Panc1 (cell line): ENCODE data around the gene CAMK4. TPM values are rescaled to one million over a fixed set of nuclear protein-coding genes. Genes with fewer than 3 reads are reported as not detected.

Experiments used
- ATAC-seq: fragments of 200-7000 bp; cut with Tn5 transposase; 2 replicates; pipeline ENCODE4 v1.9.1; 2020; ENCODE audit warnings: mild to moderate bottlenecking, moderate library complexity
- BruUV-seq: library from RNA; stranded (reverse); fragments of 400-500 nt; replicated peaks from 2 replicates; lab custom pipeline; 2021; lab: Mats Ljungman, UMichigan
- CTCF ChIA-PET: fragments of 300-600 bp; sonication (Branson Sonifier 250); formaldehyde crosslinking; loops from one replicate; lab custom pipeline; 2022; ENCODE audit warnings: antibody characterized with exemption; lab: Charles Lee
- POLR2A ChIA-PET: fragments of 300-600 bp; sonication (Branson Sonifier 250); formaldehyde crosslinking; loops from one replicate; lab custom pipeline; 2022; ENCODE audit warnings: antibody characterized with exemption; lab: Charles Lee
- DNase-seq: peaks from one replicate; pipeline ENCODE4 v3.0.0-alpha.2; 2010; ENCODE audit warnings: low read depth, low spot score
- H3K27ac ChIP-seq: 2 replicates; pipeline ENCODE4 v1.5.1; 2011; ENCODE audit warnings: mild to moderate bottlenecking, low read length, inconsistent platforms
- H3K27me3 ChIP-seq: fragments of 200-500 bp; sonication (Bioruptor generic); 2 replicates; pipeline ENCODE4 v1.6.0; 2014; ENCODE audit warnings: low read length, inconsistent platforms; ENCODE audit not compliant: control insufficient read depth, insufficient read depth
- H3K36me3 ChIP-seq: fragments of 200-500 bp; sonication (Bioruptor generic); 2 replicates; pipeline ENCODE4 v1.5.1; 2014; ENCODE audit warnings: inconsistent platforms, mild to moderate bottlenecking, low read length, moderate library complexity; ENCODE audit not compliant: control insufficient read depth, insufficient read depth
- H3K4me1 ChIP-seq: 2 replicates; pipeline ENCODE4 v1.5.1; 2011; ENCODE audit warnings: inconsistent platforms, mild to moderate bottlenecking, low read length, moderate library complexity; ENCODE audit not compliant: control insufficient read depth, insufficient read depth
- H3K4me3 ChIP-seq, 2 experiments: 2 replicates each; pipeline ENCODE4 v1.5.1; 2011 to 2012; ENCODE audit warnings: low read depth in 2 of 2, low read length in 2 of 2, mild to moderate bottlenecking in 2 of 2, inconsistent platforms in 1 of 2, moderate library complexity in 1 of 2
- H3K9me3 ChIP-seq: fragments of 200-500 bp; sonication (Bioruptor generic); 2 replicates; pipeline ENCODE4 v1.5.1; 2014; ENCODE audit warnings: low read depth, mild to moderate bottlenecking, inconsistent platforms, low read length, moderate library complexity; ENCODE audit not compliant: control insufficient read depth, insufficient read depth
- POLR2AphosphoS5 ChIP-seq: IDR thresholded peaks from 2 replicates; pipeline ENCODE4 v1.6.1; 2012; ENCODE audit warnings: mild to moderate bottlenecking, low read depth, low read length, moderate library complexity
- SIN3A ChIP-seq: IDR thresholded peaks from 2 replicates; pipeline ENCODE4 v1.6.1; 2012; ENCODE audit warnings: low read depth, mild to moderate bottlenecking, low read length, moderate library complexity, borderline replicate concordance; ENCODE audit not compliant: insufficient read depth
- TCF7L2 ChIP-seq: IDR thresholded peaks from 2 replicates; pipeline ENCODE4 v1.6.1; 2011; ENCODE audit warnings: mild to moderate bottlenecking, low read depth, low read length, inconsistent platforms
- in situ Hi-C: cut with HindIII; loops from 2 replicates; pipeline ENCODE4 v1.10.0; 2016; ENCODE audit warnings: low sequenced_read_pairs, low pct_unique_long_range_greater_than_20kb
- intact Hi-C: fragments of 100-400 bp; cut with micrococcal nuclease; formaldehyde crosslinking; loops from one replicate; pipeline ENCODE4 v1.10.0; 2022; ENCODE audit not compliant: unreplicated experiment
- total RNA-seq: library from RNA; stranded (reverse); gene quantifications from one replicate; pipeline ENCODE4 v1.2.1, GENCODE V29; 2021; ENCODE audit not compliant: unreplicated experiment
- TF ChIP-seq, protein P1 (sequence below): fragments of 450-650 bp; IDR thresholded peaks from 2 replicates; pipeline ENCODE4 v1.5.1; 2017; ENCODE audit warnings: mild to moderate bottlenecking
- TF ChIP-seq, protein P2 (sequence below), 2 experiments: IDR thresholded peaks; 2 replicates each; pipeline ENCODE4 v1.6.1; 2011 to 2012; ENCODE audit warnings: low read depth in 2 of 2, control low read depth in 1 of 2, low read length in 1 of 2, mild to moderate bottlenecking in 1 of 2, moderate library complexity in 1 of 2; ENCODE audit not compliant: insufficient read depth in 1 of 2

CAMK4 gene
- total RNA-seq, 1 experiment from 2014 or later, result 0.39 TPM

DNA sequence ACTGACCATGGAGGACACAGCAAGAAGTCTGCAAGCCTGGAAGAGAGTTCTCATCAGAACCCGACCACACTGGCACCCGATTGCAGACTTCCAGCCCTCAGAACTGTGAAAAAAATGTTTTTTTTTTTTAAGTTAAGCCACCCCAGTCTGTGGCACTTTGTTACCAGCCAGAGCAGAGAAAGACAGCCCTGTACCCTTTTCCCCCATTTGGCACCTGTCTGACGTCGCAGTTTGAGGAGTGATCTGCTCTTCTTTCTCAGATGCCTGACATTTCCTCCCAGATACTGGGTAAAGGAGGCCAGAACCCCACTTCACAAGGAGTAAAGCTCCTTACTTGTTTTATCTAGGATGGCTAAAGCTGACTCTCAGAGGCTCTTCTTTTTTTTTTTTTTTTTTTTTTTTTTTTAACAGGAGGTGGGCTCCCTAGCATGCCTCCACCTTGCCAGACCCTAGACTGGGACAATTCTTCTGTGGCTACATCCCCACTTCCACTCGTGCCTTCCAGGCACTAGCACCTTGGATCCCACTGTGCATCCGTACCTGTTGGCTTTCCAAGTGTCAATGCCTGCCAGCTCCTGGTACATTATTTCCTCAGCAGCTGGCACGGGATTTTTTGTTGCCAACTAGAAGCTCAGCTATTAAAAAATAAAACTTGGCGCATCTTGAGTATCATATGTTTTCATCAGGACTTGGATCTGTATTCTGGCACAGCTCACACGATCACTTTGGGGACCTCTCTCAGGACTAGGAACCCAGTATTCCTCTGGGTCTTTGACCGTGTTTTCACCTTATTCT, 14.4 kb downstream of the CAMK4 start:
- TF ChIP-seq, protein P1, sequence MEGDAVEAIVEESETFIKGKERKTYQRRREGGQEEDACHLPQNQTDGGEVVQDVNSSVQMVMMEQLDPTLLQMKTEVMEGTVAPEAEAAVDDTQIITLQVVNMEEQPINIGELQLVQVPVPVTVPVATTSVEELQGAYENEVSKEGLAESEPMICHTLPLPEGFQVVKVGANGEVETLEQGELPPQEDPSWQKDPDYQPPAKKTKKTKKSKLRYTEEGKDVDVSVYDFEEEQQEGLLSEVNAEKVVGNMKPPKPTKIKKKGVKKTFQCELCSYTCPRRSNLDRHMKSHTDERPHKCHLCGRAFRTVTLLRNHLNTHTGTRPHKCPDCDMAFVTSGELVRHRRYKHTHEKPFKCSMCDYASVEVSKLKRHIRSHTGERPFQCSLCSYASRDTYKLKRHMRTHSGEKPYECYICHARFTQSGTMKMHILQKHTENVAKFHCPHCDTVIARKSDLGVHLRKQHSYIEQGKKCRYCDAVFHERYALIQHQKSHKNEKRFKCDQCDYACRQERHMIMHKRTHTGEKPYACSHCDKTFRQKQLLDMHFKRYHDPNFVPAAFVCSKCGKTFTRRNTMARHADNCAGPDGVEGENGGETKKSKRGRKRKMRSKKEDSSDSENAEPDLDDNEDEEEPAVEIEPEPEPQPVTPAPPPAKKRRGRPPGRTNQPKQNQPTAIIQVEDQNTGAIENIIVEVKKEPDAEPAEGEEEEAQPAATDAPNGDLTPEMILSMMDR, result no peak
- TF ChIP-seq POLR2AphosphoS5, result no peak
- TF ChIP-seq TCF7L2, result no peak
- no peak for TF ChIP-seq SIN3A
- TF ChIP-seq, protein P2, sequence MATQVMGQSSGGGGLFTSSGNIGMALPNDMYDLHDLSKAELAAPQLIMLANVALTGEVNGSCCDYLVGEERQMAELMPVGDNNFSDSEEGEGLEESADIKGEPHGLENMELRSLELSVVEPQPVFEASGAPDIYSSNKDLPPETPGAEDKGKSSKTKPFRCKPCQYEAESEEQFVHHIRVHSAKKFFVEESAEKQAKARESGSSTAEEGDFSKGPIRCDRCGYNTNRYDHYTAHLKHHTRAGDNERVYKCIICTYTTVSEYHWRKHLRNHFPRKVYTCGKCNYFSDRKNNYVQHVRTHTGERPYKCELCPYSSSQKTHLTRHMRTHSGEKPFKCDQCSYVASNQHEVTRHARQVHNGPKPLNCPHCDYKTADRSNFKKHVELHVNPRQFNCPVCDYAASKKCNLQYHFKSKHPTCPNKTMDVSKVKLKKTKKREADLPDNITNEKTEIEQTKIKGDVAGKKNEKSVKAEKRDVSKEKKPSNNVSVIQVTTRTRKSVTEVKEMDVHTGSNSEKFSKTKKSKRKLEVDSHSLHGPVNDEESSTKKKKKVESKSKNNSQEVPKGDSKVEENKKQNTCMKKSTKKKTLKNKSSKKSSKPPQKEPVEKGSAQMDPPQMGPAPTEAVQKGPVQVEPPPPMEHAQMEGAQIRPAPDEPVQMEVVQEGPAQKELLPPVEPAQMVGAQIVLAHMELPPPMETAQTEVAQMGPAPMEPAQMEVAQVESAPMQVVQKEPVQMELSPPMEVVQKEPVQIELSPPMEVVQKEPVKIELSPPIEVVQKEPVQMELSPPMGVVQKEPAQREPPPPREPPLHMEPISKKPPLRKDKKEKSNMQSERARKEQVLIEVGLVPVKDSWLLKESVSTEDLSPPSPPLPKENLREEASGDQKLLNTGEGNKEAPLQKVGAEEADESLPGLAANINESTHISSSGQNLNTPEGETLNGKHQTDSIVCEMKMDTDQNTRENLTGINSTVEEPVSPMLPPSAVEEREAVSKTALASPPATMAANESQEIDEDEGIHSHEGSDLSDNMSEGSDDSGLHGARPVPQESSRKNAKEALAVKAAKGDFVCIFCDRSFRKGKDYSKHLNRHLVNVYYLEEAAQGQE (IDR thresholded peaks at IDR 0.05; ENCODE audit: insufficient read depth in 1 of 2, low read depth in 2 of 2, low read length in 1 of 2), result no peak
- ATAC-seq (no peak), DNase-seq (no peak)
- H3K27ac ChIP-seq, result no peak overlapping the region
- in situ Hi-C loops, result no loop called here
- no peaks in the 10 kb centered on the region for H3K9me3 ChIP-seq
- intact Hi-C loops, result no loop called here
- CTCF ChIA-PET, result no interaction called here
- no peaks in the 10 kb centered on the region for H3K36me3 ChIP-seq
- POLR2A ChIA-PET, result no interaction called here
- BruUV-seq, result no TSS peak
- no peak overlapping the region for H3K4me3 ChIP-seq
- no peaks in the 10 kb centered on the region for H3K4me1 ChIP-seq
- peaks cover 2% of the 10 kb centered on the region; the same call in 1 of the 2 replicates for H3K27me3 ChIP-seq

DNA sequence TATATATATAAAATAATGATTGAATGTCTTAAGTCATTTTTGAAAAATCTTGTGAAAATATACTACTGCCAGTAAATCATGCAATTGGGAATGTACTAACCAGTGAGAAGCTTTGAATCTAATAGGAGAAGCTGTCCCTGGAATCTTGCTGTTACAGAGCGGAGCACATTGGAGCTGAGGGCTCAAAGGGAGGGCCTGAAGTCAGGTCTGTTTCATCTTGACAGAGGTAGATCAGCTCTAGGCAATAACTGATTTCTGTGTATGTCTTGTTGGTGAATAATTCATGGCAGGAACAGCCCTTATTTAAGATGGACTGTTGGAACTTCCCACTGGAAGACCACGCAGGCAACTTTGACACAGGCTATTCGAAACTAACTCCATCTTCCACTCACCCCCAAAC, 17.5 kb downstream of the CAMK4 start:
- BruUV-seq, result no TSS peak
- in situ Hi-C loops (no loop called here), intact Hi-C loops (no loop called here)
- TF ChIP-seq SIN3A (no peak), TCF7L2 (no peak), POLR2AphosphoS5 (no peak)
- TF ChIP-seq, protein P1, result no peak
- TF ChIP-seq, protein P2 (IDR thresholded peaks at IDR 0.05; ENCODE audit: insufficient read depth in 1 of 2, low read depth in 2 of 2, low read length in 1 of 2), result no peak
- Histone ChIP-seq H3K36me3 (no peaks in the 10 kb centered on the region), H3K27ac (no peak overlapping the region), H3K9me3 (no peaks in the 10 kb centered on the region), H3K4me3 (no peak overlapping the region), H3K4me1 (no peaks in the 10 kb centered on the region), H3K27me3 (peaks cover 2% of the 10 kb centered on the region; the same call in 1 of the 2 replicates)
- ATAC-seq, result no peak
- CTCF ChIA-PET, result no interaction called here
- DNase-seq, result no peak
- POLR2A ChIA-PET, result no interaction called here
